Mucosa of stomach (tissue), 1 donor: ENCODE data around the gene LHFPL3.

Experiments
- H3K27me3 ChIP-seq: one replicate; pipeline ENCODE4 v1.7.0; 2013; ENCODE audit warnings: mild to moderate bottlenecking, low read length; ENCODE audit not compliant: control insufficient read depth, insufficient read depth
- H3K36me3 ChIP-seq: one replicate; pipeline ENCODE4 v1.7.0; 2013; ENCODE audit warnings: low read length; ENCODE audit not compliant: control insufficient read depth, insufficient read depth
- H3K4me1 ChIP-seq: one replicate; pipeline ENCODE4 v1.7.0; 2013; ENCODE audit warnings: mild to moderate bottlenecking, low read length; ENCODE audit not compliant: control insufficient read depth, insufficient read depth
- H3K4me3 ChIP-seq: one replicate; pipeline ENCODE4 v1.7.0; 2013; ENCODE audit warnings: low read length
- H3K9ac ChIP-seq: one replicate; pipeline ENCODE4 v1.7.0; 2013; ENCODE audit warnings: mild to moderate bottlenecking, low read length, moderate library complexity
- H3K9me3 ChIP-seq: one replicate; pipeline ENCODE4 v1.7.0; 2013; ENCODE audit warnings: mild to moderate bottlenecking, low read length, moderate library complexity; ENCODE audit not compliant: control insufficient read depth
- donor health status: Pancreatic carcinoma.

LHFPL3 gene

DNA sequence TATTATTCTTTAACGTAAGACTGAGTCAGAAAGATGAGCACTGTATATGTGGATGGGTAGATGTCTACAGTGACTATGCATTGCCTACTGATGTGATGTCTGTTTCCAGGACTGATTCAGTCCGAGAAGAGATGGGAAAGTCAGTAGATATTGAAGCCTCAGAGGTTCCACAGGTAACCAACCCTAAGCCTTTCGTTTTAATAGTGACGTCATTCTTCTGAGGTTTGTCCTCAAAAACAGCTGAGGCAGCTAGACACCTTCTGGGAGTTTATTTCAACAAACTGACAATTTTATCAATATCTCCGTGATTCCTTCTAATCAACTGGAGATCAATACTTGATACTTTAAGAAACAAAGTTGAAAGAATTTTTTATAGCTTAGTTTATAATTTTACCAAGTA is 171.6 kb downstream of the LHFPL3 start:
- Histone ChIP-seq H3K36me3 (no peaks in the 10 kb centered on the region), H3K9me3 (no peaks in the 10 kb centered on the region), H3K27me3 (no peaks in the 10 kb centered on the region), H3K4me1 (no peaks in the 10 kb centered on the region), H3K9ac (no peak overlapping the region), H3K4me3 (no peak overlapping the region)

- H3K36me3 ChIP-seq, result no peaks in the 10 kb centered on the region
- H3K4me3 ChIP-seq, result no peak overlapping the region
- no peak overlapping the region for H3K9ac ChIP-seq
- H3K9me3 ChIP-seq, result no peaks in the 10 kb centered on the region
- no peaks in the 10 kb centered on the region for H3K27me3 ChIP-seq
- H3K4me1 ChIP-seq, result no peaks in the 10 kb centered on the region
These were observed 181.5 kb downstream of the LHFPL3 start for GRCh38 chr7:104509874-104510273.

GRCh38 chr7:104524853-104525252 is 196.4 kb downstream of the LHFPL3 start:
- Histone ChIP-seq H3K4me3 (no peak overlapping the region), H3K4me1 (no peaks in the 10 kb centered on the region), H3K9ac (no peak overlapping the region), H3K27me3 (no peaks in the 10 kb centered on the region), H3K36me3 (no peaks in the 10 kb centered on the region), H3K9me3 (no peaks in the 10 kb centered on the region)

- Histone ChIP-seq H3K36me3 (no peaks in the 10 kb centered on the region), H3K4me1 (no peaks in the 10 kb centered on the region), H3K27me3 (no peaks in the 10 kb centered on the region), H3K9me3 (no peaks in the 10 kb centered on the region), H3K9ac (no peak overlapping the region), H3K4me3 (no peak overlapping the region)
These were observed 199.7 kb downstream of the LHFPL3 start for GRCh38 chr7:104528142-104528541.

GRCh38 chr7:104529567-104529966 is 201.2 kb downstream of the LHFPL3 start:
- Histone ChIP-seq H3K4me3 (no peak overlapping the region), H3K9ac (no peak overlapping the region), H3K9me3 (no peaks in the 10 kb centered on the region), H3K27me3 (no peaks in the 10 kb centered on the region), H3K4me1 (no peaks in the 10 kb centered on the region), H3K36me3 (no peaks in the 10 kb centered on the region)

GRCh38 chr7:104530251-104530650 is 201.8 kb downstream of the LHFPL3 start:
- no peaks in the 10 kb centered on the region for H3K27me3 ChIP-seq
- H3K9me3 ChIP-seq, result no peaks in the 10 kb centered on the region
- H3K4me3 ChIP-seq, result no peak overlapping the region

GRCh38 chr7:104534149-104534548 is 205.7 kb downstream of the LHFPL3 start:
- no peak overlapping the region for H3K9ac ChIP-seq
- no peak overlapping the region for H3K4me3 ChIP-seq
- H3K27me3 ChIP-seq, result no peaks in the 10 kb centered on the region
- no peaks in the 10 kb centered on the region for H3K36me3 ChIP-seq
- no peaks in the 10 kb centered on the region for H3K4me1 ChIP-seq
- H3K9me3 ChIP-seq, result no peaks in the 10 kb centered on the region

More at GRCh38 chr7:104530251-104530650, 201.8 kb downstream of the LHFPL3 start:
- no peak overlapping the region for H3K9ac ChIP-seq
- H3K36me3 ChIP-seq, result no peaks in the 10 kb centered on the region
- H3K4me1 ChIP-seq, result no peaks in the 10 kb centered on the region

- no peaks in the 10 kb centered on the region for H3K36me3 ChIP-seq
- no peaks in the 10 kb centered on the region for H3K9me3 ChIP-seq
- H3K4me3 ChIP-seq, result no peak overlapping the region
- H3K9ac ChIP-seq, result no peak overlapping the region
- H3K4me1 ChIP-seq, result no peaks in the 10 kb centered on the region
- H3K27me3 ChIP-seq, result no peaks in the 10 kb centered on the region
These were observed 207.4 kb downstream of the LHFPL3 start for GRCh38 chr7:104535841-104536240.

- Histone ChIP-seq H3K9me3 (no peaks in the 10 kb centered on the region), H3K4me1 (no peaks in the 10 kb centered on the region), H3K27me3 (no peaks in the 10 kb centered on the region), H3K9ac (no peak overlapping the region), H3K36me3 (no peaks in the 10 kb centered on the region), H3K4me3 (no peak overlapping the region)
These were observed 208.6 kb downstream of the LHFPL3 start for GRCh38 chr7:104536956-104537355.

DNA sequence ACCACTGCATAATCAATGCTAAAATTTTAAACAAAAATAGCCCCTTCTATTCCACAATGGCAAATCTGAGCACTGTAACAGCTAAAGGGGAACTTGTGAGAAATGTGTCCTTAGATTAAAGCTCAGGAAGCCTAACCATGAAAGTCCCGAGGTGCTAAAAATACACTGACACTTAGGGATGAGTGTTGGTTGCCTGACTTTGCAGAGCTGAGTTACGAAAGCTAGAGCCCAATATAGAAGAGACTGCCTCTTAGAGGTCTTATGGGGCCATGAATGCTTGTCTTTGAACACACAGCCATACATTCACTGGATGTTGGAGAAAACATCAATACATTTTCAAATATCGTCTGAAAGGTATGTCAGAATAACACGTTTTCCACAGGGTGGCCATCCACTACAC is 209.7 kb downstream of the LHFPL3 start:
- Histone ChIP-seq H3K9ac (no peak overlapping the region), H3K4me3 (no peak overlapping the region), H3K9me3 (no peaks in the 10 kb centered on the region), H3K36me3 (no peaks in the 10 kb centered on the region), H3K27me3 (no peaks in the 10 kb centered on the region), H3K4me1 (no peaks in the 10 kb centered on the region)

DNA sequence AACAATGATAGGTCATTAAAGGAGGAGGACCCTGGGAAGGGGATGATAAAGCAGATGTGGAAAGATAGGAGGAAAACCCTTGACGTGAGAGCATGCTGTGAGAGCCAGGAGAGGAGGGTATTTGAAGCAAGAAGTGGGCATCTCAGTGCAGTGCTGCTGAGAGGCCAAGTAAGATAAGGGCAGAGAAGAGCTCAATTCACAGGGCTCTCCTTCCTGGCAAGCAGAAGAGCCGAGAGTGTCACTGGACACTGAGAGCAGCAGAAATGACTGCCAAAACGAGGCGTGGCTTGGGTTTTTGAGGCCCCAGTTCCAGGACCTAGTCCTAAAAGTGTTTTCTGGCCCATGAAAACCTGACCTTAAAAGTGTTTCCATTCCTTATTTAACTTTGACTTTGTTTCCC is 213.5 kb downstream of the LHFPL3 start:
- H3K4me3 ChIP-seq, result no peak overlapping the region
- no peaks in the 10 kb centered on the region for H3K4me1 ChIP-seq
- H3K9ac ChIP-seq, result no peak overlapping the region
- H3K36me3 ChIP-seq, result no peaks in the 10 kb centered on the region
- no peaks in the 10 kb centered on the region for H3K9me3 ChIP-seq
- H3K27me3 ChIP-seq, result no peaks in the 10 kb centered on the region

GRCh38 chr7:104548861-104549260 is 220.5 kb downstream of the LHFPL3 start:
- no peak overlapping the region for H3K4me3 ChIP-seq
- no peak overlapping the region for H3K9ac ChIP-seq
- no peaks in the 10 kb centered on the region for H3K9me3 ChIP-seq
- no peaks in the 10 kb centered on the region for H3K27me3 ChIP-seq
- H3K36me3 ChIP-seq, result no peaks in the 10 kb centered on the region
- no peaks in the 10 kb centered on the region for H3K4me1 ChIP-seq

DNA sequence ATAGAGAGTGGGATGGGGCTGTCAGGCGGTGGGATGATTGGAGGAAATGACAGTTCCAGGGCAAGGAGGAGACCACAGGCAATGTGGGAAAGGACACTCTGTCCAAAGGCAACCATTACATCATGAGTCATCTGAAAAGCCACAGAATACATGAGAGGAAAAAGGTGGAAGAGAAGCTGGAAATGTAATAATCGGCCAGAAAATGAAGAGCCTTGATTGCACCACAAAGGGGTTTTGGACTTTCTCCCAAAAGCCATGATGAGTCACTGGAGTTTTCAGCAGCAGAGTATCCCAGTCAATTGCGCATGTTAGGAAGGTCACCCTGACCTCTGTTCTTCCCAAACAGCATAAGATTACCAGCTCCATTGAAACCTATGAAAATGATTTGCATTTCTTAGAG is 222.0 kb downstream of the LHFPL3 start:
- no peak overlapping the region for H3K4me3 ChIP-seq
- H3K9ac ChIP-seq, result no peak overlapping the region
- H3K36me3 ChIP-seq, result no peaks in the 10 kb centered on the region

More for the DNA sequence above, 222.0 kb downstream of the LHFPL3 start:
- Histone ChIP-seq H3K4me1 (no peaks in the 10 kb centered on the region), H3K27me3 (no peaks in the 10 kb centered on the region), H3K9me3 (no peaks in the 10 kb centered on the region)
